H9 (cell line): ENCODE data around the gene CFAP46. TPM values are rescaled to one million over a fixed set of nuclear protein-coding genes. Genes with fewer than 3 reads are reported as not detected.
A peak's percentile ranks its signal among the peaks of the same experiment; 100 is the strongest.

Experiments
- DNase-seq: peaks from one replicate; pipeline ENCODE4 v3.0.0-alpha.2; 2017
- H2AFZ ChIP-seq: one replicate; pipeline ENCODE4 v1.6.1; 2013; ENCODE audit warnings: mild to moderate bottlenecking, low read length, control low read depth, moderate library complexity
- H2AK5ac ChIP-seq: 2 replicates; pipeline ENCODE4 v1.6.1; 2013; ENCODE audit warnings: low read length, control low read depth, mixed read lengths; ENCODE audit not compliant: insufficient read length
- H2BK120ac ChIP-seq: one replicate; pipeline ENCODE4 v1.6.1; 2013; ENCODE audit warnings: low read depth, mild to moderate bottlenecking, low read length, control low read depth, inconsistent platforms; ENCODE audit not compliant: poor library complexity, severe bottlenecking
- H2BK12ac ChIP-seq: 2 replicates; pipeline ENCODE4 v1.6.1; 2013; ENCODE audit warnings: low read length, control low read depth, mixed read lengths, low read depth; ENCODE audit not compliant: insufficient read length
- H2BK15ac ChIP-seq: 2 replicates; pipeline ENCODE4 v1.6.1; 2013; ENCODE audit warnings: low read depth, low read length, control low read depth
- H2BK20ac ChIP-seq: one replicate; pipeline ENCODE4 v1.6.1; 2013; ENCODE audit warnings: low read depth, mild to moderate bottlenecking, low read length, control low read depth, inconsistent platforms; ENCODE audit not compliant: poor library complexity, severe bottlenecking
- H2BK5ac ChIP-seq: 2 replicates; pipeline ENCODE4 v1.6.1; 2013; ENCODE audit warnings: low read length, control low read depth, mixed read lengths; ENCODE audit not compliant: insufficient read length
- H3K14ac ChIP-seq: 2 replicates; pipeline ENCODE4 v1.6.1; 2013; ENCODE audit warnings: low read length, control low read depth; ENCODE audit not compliant: insufficient read depth
- H3K18ac ChIP-seq: 2 replicates; pipeline ENCODE4 v1.6.1; 2013; ENCODE audit warnings: low read depth, mild to moderate bottlenecking, mixed read lengths, low read length, control low read depth; ENCODE audit not compliant: insufficient read length
- H3K23ac ChIP-seq: 2 replicates; pipeline ENCODE4 v1.6.1; 2013; ENCODE audit warnings: low read length, control low read depth, mixed read lengths, low read depth; ENCODE audit not compliant: insufficient read length
- H3K23me2 ChIP-seq: 2 replicates; pipeline ENCODE4 v1.6.1; 2013; ENCODE audit warnings: low read depth, mild to moderate bottlenecking, mixed read lengths, low read length, control low read depth; ENCODE audit not compliant: insufficient read length, poor library complexity, severe bottlenecking
- H3K27ac ChIP-seq: 2 replicates; pipeline ENCODE4 v1.5.1; 2013; ENCODE audit warnings: low read length, control low read depth, mixed read lengths, low read depth; ENCODE audit not compliant: insufficient read length
- H3K27me3 ChIP-seq: 2 replicates; pipeline ENCODE4 v1.6.1; 2013; ENCODE audit warnings: low read length, control low read depth, inconsistent platforms; ENCODE audit not compliant: insufficient read depth
- H3K4ac ChIP-seq: 2 replicates; pipeline ENCODE4 v1.6.1; 2013; ENCODE audit warnings: low read depth, mild to moderate bottlenecking, control low read depth, inconsistent platforms, low read length, moderate library complexity
- H3K4me1 ChIP-seq: 2 replicates; pipeline ENCODE4 v1.6.1; 2013; ENCODE audit warnings: low read length, control low read depth, inconsistent platforms; ENCODE audit not compliant: insufficient read depth
- H3K4me2 ChIP-seq: 2 replicates; pipeline ENCODE4 v1.6.1; 2013; ENCODE audit warnings: low read length, control low read depth, mixed read lengths; ENCODE audit not compliant: insufficient read length, insufficient read depth
- H3K56ac ChIP-seq: 2 replicates; pipeline ENCODE4 v1.6.1; 2013; ENCODE audit warnings: low read depth, mild to moderate bottlenecking, mixed read lengths, low read length, control low read depth; ENCODE audit not compliant: insufficient read length
- H3K79me1 ChIP-seq: 2 replicates; pipeline ENCODE4 v1.6.1; 2013; ENCODE audit warnings: low read depth, mild to moderate bottlenecking, moderate library complexity, low read length, control low read depth, inconsistent platforms; ENCODE audit not compliant: insufficient read depth, poor library complexity, severe bottlenecking
- H3K79me2 ChIP-seq: 2 replicates; pipeline ENCODE4 v1.6.1; 2013; ENCODE audit warnings: low read length, control low read depth, inconsistent platforms; ENCODE audit not compliant: insufficient read depth
- H3K9ac ChIP-seq: 2 replicates; pipeline ENCODE4 v1.6.1; 2013; ENCODE audit warnings: low read length, control low read depth, mixed read lengths; ENCODE audit not compliant: insufficient read length; ENCODE audit errors: extremely low read depth
- H3K9me3 ChIP-seq: one replicate; pipeline ENCODE4 v1.6.1; 2013; ENCODE audit warnings: low read depth, low read length, inconsistent platforms; ENCODE audit not compliant: control insufficient read depth
- H3T11ph ChIP-seq: one replicate; pipeline ENCODE4 v1.6.1; 2013; ENCODE audit warnings: mild to moderate bottlenecking, low read length, control low read depth, inconsistent platforms
- H4K20me1 ChIP-seq: one replicate; pipeline ENCODE4 v1.6.1; 2013; ENCODE audit not compliant: control insufficient read depth, insufficient read length, insufficient read depth
- H4K5ac ChIP-seq: 2 replicates; pipeline ENCODE4 v1.6.1; 2013; ENCODE audit warnings: low read depth, mild to moderate bottlenecking, mixed read lengths, low read length, control low read depth; ENCODE audit not compliant: insufficient read length
- H4K8ac ChIP-seq: replicated peaks from 2 replicates; pipeline ENCODE4 v1.6.1; 2013; ENCODE audit warnings: low read length, control low read depth, mixed read lengths, low read depth; ENCODE audit not compliant: insufficient read length
- H4K91ac ChIP-seq: 2 replicates; pipeline ENCODE4 v1.6.1; 2013; ENCODE audit warnings: low read depth, mild to moderate bottlenecking, moderate library complexity, mixed read lengths, low read length, control low read depth; ENCODE audit not compliant: insufficient read length
- H3K27ac Mint-ChIP-seq, 3 experiments: 2 replicates in 2 of 3; 3 replicates in 1 of 3; pipeline ENCODE4 v1.8.0; 2020 to 2021; ENCODE audit warnings: mixed read lengths in 3 of 3, mild to moderate bottlenecking in 1 of 3, moderate library complexity in 1 of 3
- H3K27me3 Mint-ChIP-seq: 2 replicates; pipeline ENCODE4 v1.8.0; 2021; ENCODE audit warnings: low read depth, mild to moderate bottlenecking, moderate library complexity, mixed read lengths
- H3K36me3 Mint-ChIP-seq, 3 experiments: 2 replicates in 2 of 3; 3 replicates in 1 of 3; pipeline ENCODE4 v1.8.0; 2020 to 2021; ENCODE audit warnings: low read depth in 3 of 3, mixed read lengths in 3 of 3; ENCODE audit not compliant: insufficient read depth in 1 of 3
- H3K4me1 Mint-ChIP-seq, 2 experiments: 2 replicates each; pipeline ENCODE4 v1.8.0; 2020; ENCODE audit warnings: mixed read lengths in 2 of 2
- H3K4me3 Mint-ChIP-seq, 2 experiments: 2 replicates in 1 of 2; 3 replicates in 1 of 2; pipeline ENCODE4 v1.8.0; 2020 to 2021; ENCODE audit warnings: mild to moderate bottlenecking in 2 of 2, mixed read lengths in 2 of 2, moderate library complexity in 1 of 2
- H3K9me3 Mint-ChIP-seq, 2 experiments: 2 replicates in 1 of 2; 3 replicates in 1 of 2; pipeline ENCODE4 v1.8.0; 2020; ENCODE audit warnings: mild to moderate bottlenecking in 2 of 2, mixed read lengths in 2 of 2, moderate library complexity in 1 of 2
- WGBS: extraction: QIAGEN DNeasy Blood & Tissue Kit; methylation state at CpG from one replicate; pipeline ENCODE4 v1.1.7; 2013; ENCODE audit warnings: missing lambda C conversion rate, low lambda C conversion rate, mixed read lengths; ENCODE audit not compliant: insufficient read length; ENCODE audit errors: extremely low coverage; 5-methylcytosine and 5-hydroxymethylcytosine counted together
- total RNA-seq: library from RNA; stranded (reverse); gene quantifications from 2 replicates; pipeline ENCODE4 v1.2.1, GENCODE V29; 2021
- TF ChIP-seq, protein P1 (sequence below): fragments of 200-600 bp; sonication (generic); conservative IDR thresholded peaks from 3 replicates; pipeline ENCODE4 v1.8.0; 2021; ENCODE audit warnings: antibody characterized with exemption, mild to moderate bottlenecking

The CFAP46 gene
- total RNA-seq, 1 experiment from 2014 or later = 3.1 TPM

DNA sequence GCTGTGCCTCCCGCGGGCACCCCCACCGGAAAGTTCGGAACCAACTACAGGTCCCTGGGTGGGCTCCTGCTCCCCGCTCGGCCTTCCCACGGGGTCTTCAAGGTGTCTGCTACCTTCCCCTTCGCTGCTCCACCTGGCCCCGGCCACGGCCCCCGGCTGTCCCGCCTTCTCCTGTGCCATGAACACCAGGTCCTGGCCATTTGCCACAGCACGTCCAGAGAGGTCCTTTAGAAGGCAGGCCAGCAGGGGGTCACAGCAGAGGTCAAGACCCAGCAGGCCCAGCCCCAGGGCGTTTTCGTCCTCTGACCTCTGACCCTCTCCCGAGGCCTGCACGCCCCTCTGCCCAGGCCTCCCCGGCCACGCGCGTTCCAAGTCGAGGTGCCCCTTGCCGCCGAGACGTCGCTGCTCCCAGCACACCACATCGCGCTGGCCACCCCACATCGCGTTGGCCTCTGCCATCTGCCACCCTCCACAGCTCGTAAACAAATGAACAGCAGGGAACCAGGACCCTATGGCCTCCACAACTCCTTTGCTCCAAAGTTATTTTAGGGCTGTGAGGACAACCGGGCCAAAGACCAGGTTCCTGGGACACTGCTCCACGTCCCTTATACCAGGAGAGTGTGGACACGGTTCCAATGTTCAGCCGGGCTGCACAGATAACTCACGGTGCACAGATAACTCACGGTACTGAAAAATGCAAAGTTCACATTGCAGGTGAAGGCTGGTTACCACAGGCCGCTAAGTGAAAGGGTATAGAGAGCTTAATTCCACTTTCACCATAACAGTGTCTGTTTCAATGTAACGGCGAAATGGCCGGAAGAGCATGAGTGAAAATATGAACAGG is 74.3 kb downstream of the CFAP46 start:
- Mint-ChIP-seq H3K27ac (no peak overlapping the region), H3K4me3 (no peak overlapping the region), H3K4me1 (peaks cover 3 to 5% of the 10 kb centered on the region in 2 experiments; a peak in 2 of 4 replicates), H3K36me3 (peaks cover 0 to 1% (median 0%) of the 10 kb centered on the region in 3 experiments; a peak in 1 of 7 replicates), H3K27me3 (peaks cover 8% of the 10 kb centered on the region; the same call in 1 of the 2 replicates), H3K9me3 (peaks cover 8 to 14% of the 10 kb centered on the region in 2 experiments; a peak in 4 of 5 replicates)
- Histone ChIP-seq H3K27me3 (no peaks in the 10 kb centered on the region), H2BK12ac (no peak overlapping the region), H3K23ac (no peak overlapping the region), H2AK5ac (no peak overlapping the region), H3K79me2 (no peaks in the 10 kb centered on the region), H3K4me2 (no peak overlapping the region), H4K20me1 (no peaks in the 10 kb centered on the region), H3K14ac (no peak overlapping the region; the same call in 1 of the 2 replicates), H4K8ac (no peak overlapping the region), H3K56ac (no peak overlapping the region), H3K4me1 (no peaks in the 10 kb centered on the region), H2AFZ (no peak overlapping the region), H3K23me2 (no peaks in the 10 kb centered on the region), H3K9me3 (no peaks in the 10 kb centered on the region), H2BK120ac (no peak overlapping the region), H3K18ac (peak overlapping the region; percentile 11), H3K9ac (no peak overlapping the region), H4K5ac (no peak overlapping the region), H3K27ac (no peak overlapping the region), H4K91ac (no peak overlapping the region), H3T11ph (no peak overlapping the region), H3K4ac (no peak overlapping the region), H2BK20ac (no peak overlapping the region), H2BK5ac (no peak overlapping the region), H3K79me1 (no peaks in the 10 kb centered on the region), H2BK15ac (no peak overlapping the region)
- TF ChIP-seq, protein P1, sequence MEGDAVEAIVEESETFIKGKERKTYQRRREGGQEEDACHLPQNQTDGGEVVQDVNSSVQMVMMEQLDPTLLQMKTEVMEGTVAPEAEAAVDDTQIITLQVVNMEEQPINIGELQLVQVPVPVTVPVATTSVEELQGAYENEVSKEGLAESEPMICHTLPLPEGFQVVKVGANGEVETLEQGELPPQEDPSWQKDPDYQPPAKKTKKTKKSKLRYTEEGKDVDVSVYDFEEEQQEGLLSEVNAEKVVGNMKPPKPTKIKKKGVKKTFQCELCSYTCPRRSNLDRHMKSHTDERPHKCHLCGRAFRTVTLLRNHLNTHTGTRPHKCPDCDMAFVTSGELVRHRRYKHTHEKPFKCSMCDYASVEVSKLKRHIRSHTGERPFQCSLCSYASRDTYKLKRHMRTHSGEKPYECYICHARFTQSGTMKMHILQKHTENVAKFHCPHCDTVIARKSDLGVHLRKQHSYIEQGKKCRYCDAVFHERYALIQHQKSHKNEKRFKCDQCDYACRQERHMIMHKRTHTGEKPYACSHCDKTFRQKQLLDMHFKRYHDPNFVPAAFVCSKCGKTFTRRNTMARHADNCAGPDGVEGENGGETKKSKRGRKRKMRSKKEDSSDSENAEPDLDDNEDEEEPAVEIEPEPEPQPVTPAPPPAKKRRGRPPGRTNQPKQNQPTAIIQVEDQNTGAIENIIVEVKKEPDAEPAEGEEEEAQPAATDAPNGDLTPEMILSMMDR = no peak
- WGBS = no CpG with 5 or more reads among the region's 41 CpGs
- peak; percentile 23 for DNase-seq
